Lung (tissue), 12 donors: Measurements from ENCODE around the gene TAF4. TPM values are rescaled to one million over a fixed set of nuclear protein-coding genes. Genes with fewer than 3 reads are reported as not detected.

Source experiments
- ATAC-seq: fragments of 200-7000 bp; cut with Tn5 transposase; one replicate; pipeline ENCODE4 v1.9.1; 2020; ENCODE audit warnings: moderate number of reproducible peaks; ENCODE audit not compliant: insufficient read depth, low FRiP score
- DNase-seq, 3 donors: peaks; one replicate each; pipeline ENCODE4 v3.0.0-alpha.2; 2013 to 2017
- H3K27ac ChIP-seq, 2 donors: one replicate each; pipeline ENCODE4 v1.5.1; 2013; ENCODE audit warnings: mild to moderate bottlenecking in 2 of 2, moderate library complexity in 2 of 2, control low read depth in 1 of 2, inconsistent platforms in 1 of 2, low read depth in 1 of 2, low read length in 1 of 2
- H3K27me3 ChIP-seq, 3 donors: one replicate each; pipeline ENCODE4 v1.5.1; 2013; ENCODE audit warnings: low read length in 2 of 3; ENCODE audit not compliant: control insufficient read depth in 3 of 3, insufficient read depth in 3 of 3
- H3K36me3 ChIP-seq, 4 donors: one replicate each; pipeline ENCODE4 v1.5.1; 2013; ENCODE audit warnings: low read length in 4 of 4, mild to moderate bottlenecking in 1 of 4, moderate library complexity in 1 of 4; ENCODE audit not compliant: control insufficient read depth in 4 of 4, insufficient read depth in 4 of 4
- H3K4me1 ChIP-seq, 5 donors: one replicate each; pipeline ENCODE4 v1.5.1; 2013; ENCODE audit warnings: low read length in 5 of 5, mild to moderate bottlenecking in 2 of 5, moderate library complexity in 1 of 5; ENCODE audit not compliant: control insufficient read depth in 5 of 5, insufficient read depth in 5 of 5
- H3K4me3 ChIP-seq: one replicate; pipeline ENCODE4 v1.5.1; 2013; ENCODE audit warnings: mild to moderate bottlenecking, control low read depth, moderate library complexity
- H3K9ac ChIP-seq, 2 donors: one replicate each; pipeline ENCODE4 v1.5.1; 2013; ENCODE audit warnings: low read length in 2 of 2, control low read depth in 1 of 2; ENCODE audit not compliant: insufficient read depth in 1 of 2
- H3K9me3 ChIP-seq, 4 donors: one replicate each; pipeline ENCODE4 v1.5.1; 2013; ENCODE audit warnings: low read length in 3 of 4, mild to moderate bottlenecking in 1 of 4, moderate library complexity in 1 of 4; ENCODE audit not compliant: control insufficient read depth in 4 of 4, insufficient read depth in 3 of 4
- CTCF ChIP-seq: IDR thresholded peaks from 2 replicates; pipeline ENCODE4 v1.5.1; 2012; ENCODE audit warnings: mild to moderate bottlenecking; ENCODE audit errors: control extremely low read depth, extremely low read depth
- WGBS, 2 donors: extraction: QIAGEN DNeasy Blood & Tissue Kit; methylation state at CpG; one replicate each; pipeline ENCODE4 v1.1.7; 2013; 5-methylcytosine and 5-hydroxymethylcytosine counted together
- polyA plus RNA-seq, 2 donors: library from polyadenylated mRNA; stranded (reverse); fragments of 200-250 nt; gene quantifications; one replicate each; pipeline ENCODE4 v1.2.1, GENCODE V29; 2013
- total RNA-seq, 2 donors: library from RNA; depleted of rRNA in 1 of 2; stranded (reverse); fragments of >200 nt in 1 of 2; gene quantifications; one replicate each; pipeline ENCODE4 v1.2.1, GENCODE V29; 2014 to 2021
- donor health status: control.
- donor health status: control.
- donor health status: Bipolar disorder and iron deficiency.
- donor health status: healthy.
- donor health status: DM: yes; HTN: yes; CAD: no.

Gene TAF4
- total and polyA plus RNA-seq, 4 donors, result 5.4 to 20.3 (median 10.9) TPM

GRCh38 chr20:62103508-62104233 is 38.0 kb upstream of the TAF4 start:
- 64 to 81% methylated on average over 21 of the region's 21 CpGs for WGBS, 2 donors
- no peaks in the 10 kb centered on the region for H3K4me1 ChIP-seq
- H3K36me3 ChIP-seq, result no peaks in the 10 kb centered on the region
- peaks cover 0 to 3% (median 0%) of the 10 kb centered on the region in 3 donors for H3K27me3 ChIP-seq
- H3K27ac ChIP-seq, result no peak overlapping the region
- TF ChIP-seq CTCF, result no peak
- no peak overlapping the region for H3K9ac ChIP-seq
- H3K4me3 ChIP-seq, result no peak overlapping the region
- ATAC-seq (no peak), DNase-seq (no peak)
- peaks cover 0 to 75% (median 8%) of the 10 kb centered on the region in 4 donors for H3K9me3 ChIP-seq

- Histone ChIP-seq H3K27ac (no peak overlapping the region), H3K9ac (no peak overlapping the region), H3K9me3 (peaks cover 0 to 55% (median 6%) of the 10 kb centered on the region in 4 donors), H3K4me3 (no peak overlapping the region), H3K4me1 (no peaks in the 10 kb centered on the region), H3K36me3 (no peaks in the 10 kb centered on the region), H3K27me3 (peaks cover 0 to 3% (median 0%) of the 10 kb centered on the region in 3 donors)
- no peak for TF ChIP-seq CTCF
- DNase-seq (no peak), ATAC-seq (no peak)
- WGBS, 2 donors, result 91 to 92% methylated on average over 4 of the region's 4 CpGs
Measured at GRCh38 chr20:62101078-62101477, 35.4 kb upstream of the TAF4 start.

GRCh38 chr20:62097881-62098407 is 32.3 kb upstream of the TAF4 start:
- Histone ChIP-seq H3K4me1 (no peaks in the 10 kb centered on the region), H3K9me3 (peaks cover 0 to 33% (median 3%) of the 10 kb centered on the region in 4 donors), H3K9ac (no peak overlapping the region), H3K36me3 (no peaks in the 10 kb centered on the region), H3K27ac (no peak overlapping the region), H3K27me3 (no peaks in the 10 kb centered on the region), H3K4me3 (no peak overlapping the region)
- no peak for TF ChIP-seq CTCF
- 73 to 82% methylated on average over 16 of the region's 16 CpGs for WGBS, 2 donors
- ATAC-seq (no peak), DNase-seq (no peak)
